Measurements from ENCODE around the gene SSTR5.

Gene SSTR5

GRCh38 chr16:1055557-1055924 is 17.0 kb upstream of the SSTR5 start:
- no peak for DNase-seq (ENCODE audit: low spot score)

GRCh38 chr16:1056196-1056595 is 16.4 kb upstream of the SSTR5 start:
- DNase-seq (ENCODE audit: low spot score) = no peak

- peak; percentile 81 for DNase-seq (ENCODE audit: low spot score)
These were observed 15.2 kb upstream of the SSTR5 start for GRCh38 chr16:1057252-1057932.

- no peak for DNase-seq (ENCODE audit: low spot score)
These were observed 14.3 kb upstream of the SSTR5 start for GRCh38 chr16:1058216-1058615.

GRCh38 chr16:1059310-1059709 is 13.2 kb upstream of the SSTR5 start:
- no peak for DNase-seq (ENCODE audit: low spot score)

GRCh38 chr16:1060416-1061340 is 11.9 kb upstream of the SSTR5 start:
- no peak for DNase-seq (ENCODE audit: low spot score)

- DNase-seq (ENCODE audit: low spot score) = no peak
These were observed 10.6 kb upstream of the SSTR5 start for GRCh38 chr16:1061769-1062505.

- no peak for DNase-seq (ENCODE audit: low spot score)
These were observed 9.7 kb upstream of the SSTR5 start for GRCh38 chr16:1062895-1063294.

- no peak for DNase-seq (ENCODE audit: low spot score)
These were observed 8.8 kb upstream of the SSTR5 start for GRCh38 chr16:1063728-1064127.

- DNase-seq (ENCODE audit: low spot score) = no peak
These were observed 6.9 kb upstream of the SSTR5 start for GRCh38 chr16:1065469-1066128.

- no peak for DNase-seq (ENCODE audit: low spot score)
These were observed 5.9 kb upstream of the SSTR5 start for GRCh38 chr16:1066584-1067172.

- no peak for DNase-seq (ENCODE audit: low spot score)
These were observed 4.9 kb upstream of the SSTR5 start for GRCh38 chr16:1067629-1068028.

GRCh38 chr16:1068451-1068850 is 4.1 kb upstream of the SSTR5 start:
- no peak for DNase-seq (ENCODE audit: low spot score)

- no peak for DNase-seq (ENCODE audit: low spot score)
These were observed 3.4 kb upstream of the SSTR5 start for GRCh38 chr16:1069154-1069553.

GRCh38 chr16:1070084-1070863 is 2.3 kb upstream of the SSTR5 start:
- DNase-seq (ENCODE audit: low spot score) = no peak

- no peak for DNase-seq (ENCODE audit: low spot score)
These were observed 1.6 kb upstream of the SSTR5 start for GRCh38 chr16:1070864-1071408.

GRCh38 chr16:1071561-1072225 is 854 bp upstream of the SSTR5 start:
- DNase-seq (ENCODE audit: low spot score) = no peak

GRCh38 chr16:1073262-1073558 is 663 bp downstream of the SSTR5 start:
- no peak for DNase-seq (ENCODE audit: low spot score)

- no peak for DNase-seq (ENCODE audit: low spot score)
These were observed 1.2 kb downstream of the SSTR5 start for GRCh38 chr16:1073566-1074378.

- no peak for DNase-seq (ENCODE audit: low spot score)
These were observed 1.8 kb downstream of the SSTR5 start for GRCh38 chr16:1074379-1074649.

Data from AG08396 (cell line).